A549 treated with GW870086 at 1 μM for 4 hours (cell line): ENCODE measurements around the gene SH3RF1. TPM values are rescaled to one million over a fixed set of nuclear protein-coding genes. Genes with fewer than 3 reads are reported as not detected.

Experiments used
- total RNA-seq: library from RNA; stranded (reverse); fragments of 200-300 nt; extraction: Qiagen RNA extraction; gene quantifications from 5 replicates; pipeline ENCODE4 v1.2.3, GENCODE V29; 2022; ENCODE audit warnings: low read depth

The SH3RF1 gene
- total RNA-seq: 8.5 to 11.4 TPM (median 10.4 TPM) in 5 replicates

DNA sequence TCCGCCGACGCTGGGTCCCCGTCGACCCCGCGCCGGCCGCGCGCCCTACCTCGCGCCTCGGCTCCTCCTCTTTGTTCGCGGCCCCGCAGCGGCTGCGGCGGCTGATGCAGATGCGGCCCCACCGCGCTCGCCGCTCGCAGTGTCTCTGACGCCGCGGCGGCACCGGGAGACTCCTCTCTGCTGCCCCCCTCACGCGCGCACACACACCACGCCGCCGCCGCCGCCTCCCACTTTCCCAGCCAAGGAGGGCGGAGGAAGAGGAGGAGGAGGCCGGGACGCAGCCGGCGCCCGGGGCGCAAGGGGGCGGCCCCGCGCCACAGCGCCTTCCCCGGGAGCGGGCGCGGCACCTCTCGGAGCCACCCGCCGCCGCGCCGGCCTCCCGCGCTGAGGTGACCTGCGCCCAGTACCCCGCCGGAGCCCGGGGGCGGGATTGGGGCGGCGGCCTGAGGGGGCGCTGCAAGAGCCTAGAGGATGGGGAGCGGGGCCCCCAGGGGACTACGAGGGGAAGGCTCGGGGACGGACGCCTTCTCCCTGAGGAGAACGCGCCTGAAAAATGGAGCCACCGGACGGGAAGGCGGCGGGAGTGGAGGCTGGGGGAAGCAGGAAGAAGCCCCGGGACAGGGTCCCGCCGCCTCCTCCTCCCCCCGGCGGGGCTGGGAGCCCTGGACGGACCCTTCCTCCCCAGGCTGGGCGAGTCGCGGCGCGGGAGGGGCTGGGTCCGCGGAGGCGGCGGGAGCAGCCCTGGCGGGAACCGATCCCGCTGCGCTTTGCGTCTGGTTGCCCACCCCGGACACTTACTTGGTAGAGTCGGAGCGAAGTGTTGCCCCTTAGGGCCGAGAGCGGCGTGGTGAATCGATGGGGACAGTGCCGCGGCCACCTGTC lies at the start of gene SH3RF1:
TSS of gene SH3RF1 (minus strand) at position 147 of the 882 bp plus-strand sequence. CDS start 1,744 bp downstream, outside the sequence.

